HG03066 (cell line): ENCODE measurements around the gene PLXND1.
"Not testable (repeated sequence)": the region's sequence is repeated elsewhere in the genome, so short reads cannot be mapped to it uniquely, and the experiment has no call there.

Experiments
- ATAC-seq: cut with Tn5 transposase; IDR thresholded peaks from one replicate; pipeline ENCODE4 v1.9.1; 2021; ENCODE audit warnings: low read depth; ENCODE audit not compliant: unreplicated experiment

Gene PLXND1

DNA sequence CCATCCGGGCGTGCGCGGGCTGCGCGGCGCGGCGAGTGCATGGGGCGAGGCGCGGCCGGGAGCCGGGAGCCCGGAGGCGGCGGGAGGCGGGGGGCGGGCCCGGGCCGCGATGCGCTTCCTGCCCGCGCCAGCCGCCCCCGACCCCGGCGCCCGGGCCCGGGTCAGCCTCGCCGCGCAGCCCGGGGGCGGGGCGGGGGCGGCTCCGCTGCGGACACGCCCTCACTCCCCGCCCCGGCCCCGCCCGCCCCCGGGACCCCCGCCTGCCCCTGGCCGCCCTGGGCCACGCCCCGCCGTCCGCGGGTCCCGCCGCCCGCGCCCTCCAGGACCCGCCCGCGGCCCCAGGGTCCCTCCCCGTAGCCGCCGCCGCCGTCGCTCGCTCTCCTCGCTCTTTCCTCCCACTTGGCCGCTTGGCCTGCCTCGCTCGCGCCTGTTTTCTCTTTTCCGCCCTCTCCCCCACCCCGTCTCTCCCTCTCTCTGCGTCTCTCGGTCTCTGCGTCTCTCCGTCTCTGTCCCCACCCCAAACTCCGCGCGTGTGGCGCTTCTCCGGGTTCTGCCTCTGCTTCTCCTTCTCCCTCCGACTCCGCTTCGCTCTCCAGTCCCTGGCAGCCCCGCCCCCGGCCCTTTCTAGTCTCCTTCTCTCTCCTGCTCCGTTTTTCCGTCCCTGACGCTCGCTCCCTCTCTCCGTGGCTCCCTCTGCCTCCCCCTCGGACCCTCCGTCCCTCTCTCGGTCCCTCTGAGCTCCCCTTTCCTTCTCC, at the start of gene PLXND1:
PLXND1 (minus strand) TSS at position 41 of the 755 bp plus-strand sequence; CDS start at position 4, 37 bp downstream.
- ATAC-seq: no peak

DNA sequence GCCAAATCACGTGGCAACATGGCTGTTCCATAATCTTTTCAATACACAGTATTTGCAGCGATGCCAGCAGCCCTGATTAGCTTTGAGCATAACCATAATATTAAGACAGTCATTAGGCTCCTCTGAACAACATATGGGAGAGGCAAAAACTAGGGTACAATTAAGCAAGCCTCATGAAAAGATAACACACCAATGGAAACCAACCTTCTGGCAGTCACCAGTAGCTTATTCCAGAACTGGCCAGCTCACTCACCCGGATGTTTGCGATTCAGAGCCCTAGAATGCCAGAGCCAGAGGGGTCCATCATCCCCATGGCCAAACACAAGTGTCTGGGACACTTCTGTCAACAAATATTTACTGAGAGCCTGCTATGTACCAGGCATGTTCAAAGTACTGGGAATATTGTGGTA, 48.8 kb upstream of the PLXND1 start:
- no peak for ATAC-seq

DNA sequence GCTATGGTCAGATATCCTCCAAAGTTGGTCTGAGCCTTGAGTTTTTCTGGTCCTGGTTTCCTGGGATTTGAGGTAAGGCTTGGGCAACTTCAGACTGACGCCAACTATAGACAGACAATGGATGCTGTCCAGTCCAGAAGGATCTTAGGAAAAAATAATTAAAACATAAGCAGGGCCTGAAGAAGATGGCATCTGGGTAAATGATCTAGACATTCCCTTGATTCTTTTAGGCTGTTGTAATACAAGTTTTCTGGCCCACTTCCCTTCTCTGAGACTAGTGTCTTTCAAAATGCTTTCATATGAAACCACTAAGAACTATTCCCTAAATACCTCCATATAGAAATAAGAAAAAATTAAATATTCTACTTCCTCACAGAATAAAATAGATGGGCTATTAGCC, 47.7 kb upstream of the PLXND1 start:
- no peak for ATAC-seq

DNA sequence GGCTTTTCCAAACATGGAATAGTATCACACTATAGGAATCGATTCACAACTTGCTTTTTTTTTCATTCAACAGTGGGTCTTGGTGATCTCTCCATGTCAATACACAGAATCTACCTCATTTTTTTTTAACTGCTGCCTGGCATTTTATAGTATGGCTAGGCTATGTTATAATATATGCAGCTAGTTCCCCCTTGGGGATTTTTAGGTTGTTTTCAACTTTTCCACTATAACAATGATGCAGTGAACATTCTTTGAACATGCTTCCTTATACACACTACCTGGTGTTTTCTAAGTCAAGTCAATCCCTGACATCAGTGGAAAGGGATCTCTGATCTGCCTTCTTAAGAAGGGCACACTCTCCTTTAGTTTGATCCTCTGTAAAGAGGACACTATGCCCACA, 46.5 kb upstream of the PLXND1 start:
- no peak for ATAC-seq

DNA sequence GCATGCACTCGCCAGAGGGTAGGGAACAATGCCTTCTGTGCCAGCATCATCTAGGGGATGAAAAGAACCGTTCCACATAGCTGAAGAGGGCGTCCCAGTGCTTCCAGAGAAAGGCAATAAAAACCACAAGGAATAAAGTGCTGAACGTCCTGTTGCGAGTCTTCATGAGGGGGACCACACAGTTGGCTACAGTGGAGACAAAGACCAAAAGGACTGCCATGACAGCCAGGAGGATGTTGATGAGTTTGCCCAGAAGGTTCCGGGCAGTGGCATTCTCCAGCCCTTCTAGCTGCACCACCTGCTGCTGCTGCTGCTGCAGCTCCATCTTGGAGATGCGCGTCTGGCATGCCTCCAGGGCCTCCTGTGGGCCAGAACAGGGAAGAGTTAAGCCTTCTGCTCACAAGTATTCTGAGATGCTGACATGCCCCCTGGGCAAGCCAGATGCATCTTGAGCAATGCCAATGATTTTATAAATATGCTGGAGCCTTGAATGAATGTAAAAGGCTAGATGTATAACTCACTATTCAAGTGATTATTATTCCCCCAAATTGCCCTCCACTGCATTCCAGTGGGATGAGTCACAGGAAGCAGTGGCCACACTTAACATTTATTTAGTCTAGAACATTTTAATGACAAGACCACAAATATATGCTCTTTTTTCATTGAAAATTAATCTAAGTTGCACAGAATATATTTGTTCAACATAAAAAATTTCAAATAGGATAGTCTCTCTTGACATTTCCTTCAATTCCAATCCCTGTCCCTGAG, 45.1 kb upstream of the PLXND1 start:
- no peak for ATAC-seq

DNA sequence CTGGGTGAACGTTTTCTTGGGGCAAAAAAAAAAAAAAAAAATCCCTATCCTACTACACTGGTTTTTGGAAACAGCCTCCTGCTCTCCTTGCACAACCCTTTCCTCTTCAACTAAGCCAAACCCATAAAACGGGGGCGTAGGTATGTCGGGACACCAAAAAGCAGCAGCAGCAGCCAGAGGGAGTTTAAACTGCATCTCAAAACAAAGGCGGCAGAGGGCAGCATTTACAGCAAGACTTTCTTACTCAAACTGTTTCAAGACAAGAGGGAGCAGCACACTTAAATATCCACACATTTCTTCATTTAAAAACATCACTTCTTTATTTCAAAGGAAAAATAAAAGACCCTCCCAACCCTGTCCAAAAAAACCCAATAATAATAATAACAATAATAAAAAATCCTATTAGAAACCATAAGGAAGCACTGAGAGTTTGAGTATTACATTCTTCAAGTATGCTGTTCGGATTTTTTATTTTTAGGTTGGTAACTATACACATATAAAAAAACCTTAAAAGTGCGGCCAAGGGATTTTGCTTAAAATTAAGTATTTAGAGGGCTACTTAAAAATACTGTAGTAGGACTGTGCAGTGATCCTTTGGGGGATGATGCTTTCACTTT, 43.9 kb upstream of the PLXND1 start:
- ATAC-seq: no peak

DNA sequence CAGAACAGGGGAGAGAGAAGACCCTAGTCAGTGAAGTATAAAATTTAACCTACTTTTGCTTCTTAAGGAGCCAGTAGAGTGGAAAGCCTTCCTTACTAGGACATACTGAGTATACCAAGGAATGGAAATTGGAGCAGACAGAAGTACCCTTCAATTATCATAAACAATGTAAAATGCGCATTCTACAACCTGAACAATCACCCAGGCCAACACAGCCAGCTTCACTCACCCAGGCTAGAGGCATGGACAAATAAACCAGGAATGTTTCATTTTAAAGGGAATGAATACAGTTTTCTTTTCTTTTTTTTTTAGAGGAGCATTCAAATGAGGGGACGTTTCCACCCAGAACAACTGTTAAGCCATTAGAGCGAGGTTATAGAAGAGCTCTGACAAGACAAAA, 41.9 kb upstream of the PLXND1 start:
- ATAC-seq: no peak

DNA sequence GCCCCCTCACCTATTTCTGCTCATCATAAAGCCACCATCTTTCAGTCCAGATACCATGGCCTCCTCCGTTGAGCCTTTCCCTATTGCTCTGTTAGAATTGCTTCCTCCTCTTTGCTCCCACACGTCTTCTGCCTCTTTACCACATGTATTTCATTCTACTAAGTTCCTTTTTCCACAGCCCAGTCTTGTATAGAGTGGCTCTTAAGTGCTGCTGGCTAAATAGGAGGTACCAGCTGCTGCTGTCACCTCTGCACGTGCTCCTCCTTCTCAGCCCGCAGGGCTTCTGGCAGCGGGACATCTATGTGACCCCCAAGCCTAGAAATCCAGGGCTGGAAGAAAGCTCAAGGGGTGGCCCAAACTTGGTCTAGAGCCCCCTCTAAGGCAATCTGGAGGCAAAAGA, 38.8 kb upstream of the PLXND1 start:
- no peak for ATAC-seq

- ATAC-seq: no peak
These were observed 38.4 kb upstream of the PLXND1 start for GRCh38 chr3:129644836-129645235.

DNA sequence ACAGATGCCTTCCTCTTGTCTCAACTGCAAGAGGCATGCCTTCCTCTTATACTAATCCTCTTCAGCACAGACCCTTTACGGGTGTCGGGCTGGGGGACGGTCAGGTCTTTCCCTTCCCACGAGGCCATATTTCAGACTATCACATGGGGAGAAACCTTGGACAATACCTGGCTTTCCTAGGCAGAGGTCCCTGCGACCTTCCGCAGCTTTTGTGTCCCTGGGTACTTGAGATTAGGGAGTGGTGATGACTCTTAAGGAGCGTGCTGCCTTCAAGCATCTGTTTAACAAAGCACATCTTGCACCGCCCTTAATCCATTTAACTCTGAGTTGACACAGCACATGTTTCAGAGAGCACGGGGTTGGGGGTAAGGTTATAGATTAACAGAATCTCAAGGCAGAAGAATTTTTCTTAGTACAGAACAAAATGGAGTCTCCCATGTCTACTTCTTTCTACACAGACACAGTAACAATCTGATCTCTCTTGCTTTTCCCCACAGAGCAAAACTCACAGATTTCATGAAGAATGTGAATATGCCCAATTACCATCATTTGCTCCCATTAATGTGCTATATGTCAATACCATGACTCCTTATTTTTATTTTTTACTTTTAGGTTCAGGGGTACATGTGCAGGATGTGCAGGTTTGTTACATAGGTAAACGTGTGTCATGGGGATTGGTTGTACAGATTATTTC, 35.2 kb upstream of the PLXND1 start:
- ATAC-seq: not testable (repeated sequence)

DNA sequence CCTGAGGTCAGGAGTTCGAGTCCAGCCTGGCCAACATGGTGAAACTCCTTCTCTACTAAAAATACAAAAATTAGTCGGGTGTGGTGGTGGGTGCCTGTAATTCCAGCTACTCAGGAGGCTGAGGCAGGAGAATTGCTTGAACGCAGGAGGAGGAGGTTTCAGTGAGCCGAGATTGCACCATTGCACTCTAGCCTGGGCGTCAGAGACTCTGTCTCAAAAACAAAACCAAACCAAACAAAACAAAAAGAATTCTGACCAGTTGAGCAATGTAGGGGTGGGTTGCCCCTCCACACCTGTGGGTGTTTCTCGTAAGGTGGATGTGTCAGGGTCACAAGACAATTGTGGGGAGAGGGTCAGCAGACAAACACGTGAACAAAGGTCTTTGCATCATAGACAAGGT, 34.5 kb upstream of the PLXND1 start:
- not testable (repeated sequence) for ATAC-seq

- ATAC-seq: no peak
These were observed 32.0 kb upstream of the PLXND1 start for GRCh38 chr3:129638481-129638880.

DNA sequence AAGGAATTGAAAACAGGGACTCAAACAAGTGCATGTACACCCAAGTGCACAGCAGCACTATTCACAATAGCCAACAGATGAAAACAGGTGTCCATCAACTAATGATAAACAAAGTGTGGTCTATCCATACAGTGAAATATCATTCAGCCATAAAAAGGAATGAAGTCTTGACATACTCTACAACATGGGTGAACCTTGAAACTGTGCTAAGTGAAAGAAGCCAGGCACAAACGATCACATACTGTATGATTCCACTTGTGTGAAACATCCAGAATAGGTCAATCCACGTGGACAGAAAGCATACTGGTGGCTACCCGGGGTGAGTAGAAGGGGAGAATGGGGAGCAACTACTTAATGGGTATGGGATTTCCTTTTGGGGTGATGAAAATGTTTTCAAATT, 29.6 kb upstream of the PLXND1 start:
- ATAC-seq: no peak

DNA sequence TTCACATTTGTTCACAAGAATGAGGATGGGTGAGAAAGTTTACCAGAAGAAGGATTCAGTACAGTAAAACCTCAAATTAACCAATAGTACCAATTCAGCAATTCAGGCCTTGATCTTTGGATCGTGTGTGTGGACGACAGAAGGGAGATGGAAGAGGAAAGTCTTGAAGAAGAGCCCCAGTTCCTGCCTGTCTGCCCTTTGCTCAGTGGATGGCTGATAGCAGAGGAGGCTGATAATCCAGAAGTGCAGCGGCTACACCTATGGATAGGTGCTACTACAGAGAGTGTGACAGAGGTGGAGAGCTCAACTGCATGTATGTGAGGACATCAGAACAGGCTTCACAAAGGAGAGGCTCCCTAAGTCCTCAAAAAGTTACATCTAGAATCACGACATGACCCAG, 29.2 kb upstream of the PLXND1 start:
- no peak for ATAC-seq

DNA sequence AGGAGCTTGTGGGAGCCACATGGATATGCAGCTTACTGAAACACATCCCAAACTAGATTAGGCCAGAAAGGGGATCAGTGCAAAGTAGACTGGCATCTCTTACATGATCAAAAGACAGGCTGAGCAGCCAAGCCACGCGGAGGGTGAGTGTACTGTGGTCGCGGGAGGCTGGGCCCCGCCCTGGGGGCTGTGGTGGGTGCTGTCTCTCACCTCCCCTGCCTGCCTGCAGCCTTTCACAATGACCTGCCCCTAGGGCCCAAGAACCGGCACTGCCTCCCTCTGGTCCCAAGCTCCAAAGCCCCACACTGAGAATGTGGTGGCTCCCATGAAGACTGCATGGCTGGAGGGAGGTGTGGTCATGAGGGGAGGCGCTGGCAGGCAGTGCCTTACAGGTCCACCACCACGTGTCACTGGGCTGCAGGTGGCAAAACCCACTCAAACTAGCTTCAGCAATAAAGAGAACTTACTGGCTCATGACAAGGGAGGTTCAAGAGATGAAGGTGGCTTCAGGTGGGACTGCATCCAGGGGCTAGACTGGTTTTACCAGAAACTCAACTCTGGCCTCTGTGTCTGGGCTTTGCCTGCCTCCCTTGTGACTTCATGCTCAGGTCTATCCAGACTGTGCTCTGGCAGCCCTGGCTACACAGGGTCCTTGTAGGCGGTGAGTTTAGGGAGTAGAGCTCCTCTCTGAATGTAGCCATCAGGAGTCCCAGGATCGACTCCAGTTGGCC, 27.4 kb upstream of the PLXND1 start:
- ATAC-seq: no peak

DNA sequence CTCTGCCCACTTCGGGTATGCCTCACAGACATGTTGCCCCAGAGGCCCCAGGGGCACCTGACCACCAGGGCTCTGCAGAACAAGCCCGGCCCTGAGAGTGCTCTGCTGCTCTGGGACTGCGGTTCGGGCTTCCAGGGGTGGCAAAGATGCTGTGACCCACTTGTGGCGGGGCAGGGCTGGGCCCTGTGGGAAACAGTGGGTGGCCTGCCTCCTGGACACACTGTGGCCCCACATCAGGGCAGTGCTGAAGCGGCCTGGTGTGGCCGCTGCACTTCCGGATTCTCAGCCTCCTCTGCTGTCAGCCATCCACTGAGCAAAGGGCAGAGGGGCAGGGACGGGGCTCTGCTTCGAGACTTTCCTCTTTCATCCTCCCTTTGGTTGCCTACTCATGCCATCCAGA, 26.5 kb upstream of the PLXND1 start:
- no peak for ATAC-seq

DNA sequence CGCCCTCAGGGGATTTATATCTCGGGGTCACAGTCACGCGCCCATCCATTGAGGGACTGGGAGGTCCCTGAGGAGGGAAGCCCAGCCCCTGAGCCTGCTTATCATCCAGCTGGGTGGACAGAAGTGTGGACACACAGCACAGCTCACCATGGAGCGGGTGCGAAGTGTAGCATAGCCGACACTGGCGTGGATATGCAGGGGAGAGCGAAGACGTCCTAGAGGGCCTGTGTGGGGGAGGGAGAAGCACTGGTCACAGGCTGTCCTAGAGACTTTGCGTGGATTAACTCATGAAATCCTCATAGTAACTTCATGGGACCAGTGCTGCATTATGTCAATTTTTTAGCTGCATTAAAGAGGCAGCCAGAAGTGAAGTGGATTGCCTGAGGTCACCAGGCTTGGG, 26.1 kb upstream of the PLXND1 start:
- no peak for ATAC-seq

GRCh38 chr3:129632056-129632455, 25.6 kb upstream of the PLXND1 start:
- no peak for ATAC-seq

GRCh38 chr3:129629011-129629410, 22.5 kb upstream of the PLXND1 start:
- ATAC-seq: no peak

GRCh38 chr3:129628169-129628522, 21.7 kb upstream of the PLXND1 start:
- ATAC-seq: no peak
